GM23338 (cell line): ENCODE results near the gene MSANTD1. TPM values are rescaled to one million over a fixed set of nuclear protein-coding genes. Genes with fewer than 3 reads are reported as not detected.

Experiments
- ATAC-seq: fragments of 200-7000 bp; cut with Tn5 transposase; 3 replicates; pipeline ENCODE4 v1.9.1; 2020
- DNase-seq: peaks from one replicate; pipeline ENCODE4 v3.0.0-alpha.2; 2015; ENCODE audit warnings: low spot score
- H2AFZ ChIP-seq: fragments of 200-600 bp; sonication (generic); 2 replicates; pipeline ENCODE4 v1.8.0; 2016; ENCODE audit warnings: antibody characterized with exemption, mild to moderate bottlenecking, moderate library complexity
- H3F3A ChIP-seq: fragments of 200-600 bp; sonication (generic); replicated peaks from 2 replicates; pipeline ENCODE4 v1.8.0; 2017; ENCODE audit warnings: antibody characterized with exemption, mixed run types, low read depth
- H3K27ac ChIP-seq: fragments of 200-600 bp; sonication (generic); 2 replicates; pipeline ENCODE4 v1.6.1; 2016; ENCODE audit warnings: low read depth
- H3K27me3 ChIP-seq: fragments of 200-600 bp; sonication (generic); 2 replicates; pipeline ENCODE4 v1.8.0; 2016; ENCODE audit warnings: mild to moderate bottlenecking, mixed run types, moderate library complexity; ENCODE audit not compliant: insufficient read depth
- H3K36me3 ChIP-seq: fragments of 200-600 bp; sonication (generic); 2 replicates; pipeline ENCODE4 v1.8.0; 2016; ENCODE audit warnings: mild to moderate bottlenecking; ENCODE audit not compliant: insufficient read depth
- H3K4me1 ChIP-seq: fragments of 200-600 bp; sonication (generic); 2 replicates; pipeline ENCODE4 v1.8.0; 2016; ENCODE audit warnings: mild to moderate bottlenecking, moderate library complexity; ENCODE audit not compliant: insufficient read depth
- H3K4me2 ChIP-seq: fragments of 200-600 bp; sonication (generic); 2 replicates; pipeline ENCODE4 v1.7.1; 2017; ENCODE audit warnings: mixed run types
- H3K4me3 ChIP-seq: fragments of 200-600 bp; sonication (generic); 2 replicates; pipeline ENCODE4 v1.6.1; 2016; ENCODE audit warnings: mixed run types
- H3K79me2 ChIP-seq: fragments of 200-600 bp; sonication (generic); replicated peaks from 2 replicates; pipeline ENCODE4 v1.8.0; 2017; ENCODE audit warnings: mild to moderate bottlenecking; ENCODE audit not compliant: insufficient read depth
- H3K9me2 ChIP-seq: fragments of 200-600 bp; sonication (generic); 2 replicates; pipeline ENCODE4 v1.8.0; 2017; ENCODE audit not compliant: insufficient read depth
- H4K20me1 ChIP-seq: fragments of 200-600 bp; sonication (generic); replicated peaks from 2 replicates; pipeline ENCODE4 v1.8.0; 2017; ENCODE audit warnings: mild to moderate bottlenecking; ENCODE audit not compliant: insufficient read depth
- H3K27ac Mint-ChIP-seq: 2 replicates; pipeline ENCODE4 v1.8.0; 2020; ENCODE audit warnings: inconsistent platforms, mild to moderate bottlenecking, moderate library complexity, mixed read lengths
- H3K27me3 Mint-ChIP-seq: 3 replicates; pipeline ENCODE4 v1.8.0; 2022; ENCODE audit warnings: low read depth, mild to moderate bottlenecking, moderate library complexity, mixed read lengths, inconsistent platforms; ENCODE audit not compliant: insufficient read depth, poor library complexity
- H3K36me3 Mint-ChIP-seq: 3 replicates; pipeline ENCODE4 v1.8.0; 2021; ENCODE audit warnings: low read depth, mild to moderate bottlenecking, inconsistent platforms, moderate library complexity, mixed read lengths
- H3K4me1 Mint-ChIP-seq: 3 replicates; pipeline ENCODE4 v1.8.0; 2020; ENCODE audit warnings: mild to moderate bottlenecking, inconsistent platforms, mixed read lengths
- H3K4me3 Mint-ChIP-seq: 3 replicates; pipeline ENCODE4 v1.8.0; 2021; ENCODE audit warnings: moderate library complexity, mild to moderate bottlenecking, inconsistent platforms, mixed read lengths
- H3K9me3 Mint-ChIP-seq: 3 replicates; pipeline ENCODE4 v1.8.0; 2020; ENCODE audit warnings: moderate library complexity, mild to moderate bottlenecking, inconsistent platforms, mixed read lengths
- EZH2 ChIP-seq: fragments of 200-600 bp; sonication (generic); IDR thresholded peaks from one replicate; pipeline ENCODE4 v1.8.0; 2017; ENCODE audit warnings: antibody characterized with exemption, mild to moderate bottlenecking, low read depth; ENCODE audit not compliant: unreplicated experiment
- EZH2phosphoT487 ChIP-seq: fragments of 200-600 bp; sonication (generic); IDR thresholded peaks from one replicate; pipeline ENCODE4 v1.8.1; 2018; ENCODE audit warnings: antibody characterized with exemption; ENCODE audit not compliant: unreplicated experiment
- JUNB ChIP-seq: IDR thresholded peaks from one replicate; pipeline ENCODE4 v1.6.1; 2016; ENCODE audit warnings: antibody characterized with exemption; ENCODE audit not compliant: unreplicated experiment
- NANOG ChIP-seq: IDR thresholded peaks from 2 replicates; pipeline ENCODE4 v1.6.1; 2016; ENCODE audit warnings: antibody characterized with exemption, borderline replicate concordance
- STAT1 ChIP-seq: IDR thresholded peaks from one replicate; pipeline ENCODE4 v1.6.1; 2016; ENCODE audit warnings: antibody characterized with exemption; ENCODE audit not compliant: unreplicated experiment
- ZNF462 ChIP-seq: fragments of 250-450 bp; sonication (Bioruptor Pico); IDR thresholded peaks from 2 replicates; pipeline ENCODE4 v1.5.0; 2020; ENCODE audit warnings: mild to moderate bottlenecking, moderate library complexity
- polyA plus RNA-seq: library from polyadenylated mRNA; unstranded; fragments of >200 nt; fragmentation: Nextera tagmentation; extraction: Ambion mirVana; gene quantifications from 2 replicates; pipeline ENCODE4 v1.2.1, GENCODE V29; 2016
- total RNA-seq: library from RNA; depleted of rRNA; stranded (reverse); fragments of >200 nt; shearing (Covaris generic); gene quantifications from 2 replicates; pipeline ENCODE4 v1.2.3, GENCODE V29; 2014
- TF ChIP-seq, protein P1 (sequence below), 2 experiments: fragments of 200-600 bp in 1 of 2; sonication (generic) in 1 of 2; conservative IDR thresholded peaks; 2 replicates each; pipeline versions ENCODE4 v1.5.1 to v1.6.1; 2016 to 2017; ENCODE audit warnings: antibody characterized with exemption in 2 of 2, low read depth in 2 of 2, mild to moderate bottlenecking in 2 of 2, moderate library complexity in 1 of 2
- TF ChIP-seq, protein P2 (sequence below): IDR thresholded peaks from one replicate; pipeline ENCODE4 v1.6.1; 2018; ENCODE audit warnings: antibody characterized with exemption; ENCODE audit not compliant: unreplicated experiment

MSANTD1 gene
- total and polyA plus RNA-seq, 2 experiments from 2014 or later = 0.29 to 1.0 TPM

DNA sequence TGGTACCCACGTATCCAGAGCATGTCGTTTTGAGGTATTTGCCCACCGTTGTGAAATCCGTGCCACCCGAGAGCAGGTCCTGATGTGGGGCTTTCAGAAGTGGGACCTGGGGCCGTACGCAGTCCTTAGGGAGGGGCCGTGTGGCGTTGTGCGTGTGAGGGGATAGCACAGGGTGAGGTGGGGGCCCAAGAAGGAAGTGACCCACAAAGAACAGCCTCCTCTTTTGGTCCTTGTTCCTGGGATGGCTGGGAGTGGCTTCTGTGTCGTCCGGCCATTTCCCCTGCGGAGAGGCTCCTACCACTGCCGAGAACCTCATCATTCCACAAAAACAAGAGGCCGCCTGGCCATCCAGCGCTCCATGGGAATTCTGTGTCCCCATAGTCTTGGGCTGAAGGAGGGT, 17.0 kb upstream of the MSANTD1 start (continued):
- no peak for TF ChIP-seq JUNB
- TF ChIP-seq EZH2phosphoT487 = no peak
- no peak for TF ChIP-seq STAT1
- no peak for TF ChIP-seq NANOG
- TF ChIP-seq, protein P1, sequence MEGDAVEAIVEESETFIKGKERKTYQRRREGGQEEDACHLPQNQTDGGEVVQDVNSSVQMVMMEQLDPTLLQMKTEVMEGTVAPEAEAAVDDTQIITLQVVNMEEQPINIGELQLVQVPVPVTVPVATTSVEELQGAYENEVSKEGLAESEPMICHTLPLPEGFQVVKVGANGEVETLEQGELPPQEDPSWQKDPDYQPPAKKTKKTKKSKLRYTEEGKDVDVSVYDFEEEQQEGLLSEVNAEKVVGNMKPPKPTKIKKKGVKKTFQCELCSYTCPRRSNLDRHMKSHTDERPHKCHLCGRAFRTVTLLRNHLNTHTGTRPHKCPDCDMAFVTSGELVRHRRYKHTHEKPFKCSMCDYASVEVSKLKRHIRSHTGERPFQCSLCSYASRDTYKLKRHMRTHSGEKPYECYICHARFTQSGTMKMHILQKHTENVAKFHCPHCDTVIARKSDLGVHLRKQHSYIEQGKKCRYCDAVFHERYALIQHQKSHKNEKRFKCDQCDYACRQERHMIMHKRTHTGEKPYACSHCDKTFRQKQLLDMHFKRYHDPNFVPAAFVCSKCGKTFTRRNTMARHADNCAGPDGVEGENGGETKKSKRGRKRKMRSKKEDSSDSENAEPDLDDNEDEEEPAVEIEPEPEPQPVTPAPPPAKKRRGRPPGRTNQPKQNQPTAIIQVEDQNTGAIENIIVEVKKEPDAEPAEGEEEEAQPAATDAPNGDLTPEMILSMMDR (conservative IDR thresholded peaks at IDR 0.05; ENCODE audit: low read depth in 2 of 2) = no peak

DNA sequence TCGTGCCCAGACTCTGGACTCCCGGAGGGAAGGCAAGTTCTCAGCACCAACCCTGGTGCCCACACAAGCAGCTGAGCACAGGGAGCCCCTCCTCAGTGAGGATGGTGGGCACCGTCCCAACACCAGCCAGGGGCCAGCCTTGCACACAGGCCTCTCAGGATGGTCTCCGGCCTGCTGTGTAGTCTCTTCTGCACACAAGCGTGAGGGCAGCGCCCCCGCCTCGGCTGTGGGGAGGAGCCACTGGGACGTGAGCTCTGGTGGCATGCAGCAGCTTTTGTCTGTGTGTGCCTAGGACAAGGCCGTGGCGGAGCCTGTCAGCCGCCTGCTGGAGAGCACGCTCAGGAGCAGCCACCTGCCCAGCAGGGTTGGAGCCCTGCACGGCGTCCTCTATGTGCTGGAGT, 16.1 kb upstream of the MSANTD1 start:
- Mint-ChIP-seq H3K9me3 (peaks cover 4% of the 10 kb centered on the region; the same call in 2 of the 3 replicates), H3K27ac (no peak overlapping the region)
- H3K36me3 ChIP-seq = peaks cover 16% of the 10 kb centered on the region

More for the DNA sequence above, 16.1 kb upstream of the MSANTD1 start:
- no peak for DNase-seq
- Histone ChIP-seq H3K27ac (no peak overlapping the region), H2AFZ (no peak overlapping the region), H3K4me2 (no peak overlapping the region), H3K79me2 (no peaks in the 10 kb centered on the region), H4K20me1 (peaks cover 14% of the 10 kb centered on the region), H3K4me3 (no peak overlapping the region), H3F3A (0 out of 2 replicates have a peak, but pooled peaks cover 4% of the 10 kb centered on the region), H3K4me1 (peaks cover 8% of the 10 kb centered on the region), H3K9me2 (no peaks in the 10 kb centered on the region), H3K27me3 (no peaks in the 10 kb centered on the region)
- no peak for ATAC-seq
- Mint-ChIP-seq H3K27me3 (peaks cover 17% of the 10 kb centered on the region), H3K36me3 (peaks cover 75% of the 10 kb centered on the region), H3K4me1 (peaks cover 9% of the 10 kb centered on the region), H3K4me3 (no peak overlapping the region)
- TF ChIP-seq, protein P1 (conservative IDR thresholded peaks at IDR 0.05; ENCODE audit: low read depth in 2 of 2) = no peak
- TF ChIP-seq ZNF462 (CRISPR knock-in tag) (no peak), EZH2 (no peak), NANOG (no peak)
- TF ChIP-seq, protein P2, sequence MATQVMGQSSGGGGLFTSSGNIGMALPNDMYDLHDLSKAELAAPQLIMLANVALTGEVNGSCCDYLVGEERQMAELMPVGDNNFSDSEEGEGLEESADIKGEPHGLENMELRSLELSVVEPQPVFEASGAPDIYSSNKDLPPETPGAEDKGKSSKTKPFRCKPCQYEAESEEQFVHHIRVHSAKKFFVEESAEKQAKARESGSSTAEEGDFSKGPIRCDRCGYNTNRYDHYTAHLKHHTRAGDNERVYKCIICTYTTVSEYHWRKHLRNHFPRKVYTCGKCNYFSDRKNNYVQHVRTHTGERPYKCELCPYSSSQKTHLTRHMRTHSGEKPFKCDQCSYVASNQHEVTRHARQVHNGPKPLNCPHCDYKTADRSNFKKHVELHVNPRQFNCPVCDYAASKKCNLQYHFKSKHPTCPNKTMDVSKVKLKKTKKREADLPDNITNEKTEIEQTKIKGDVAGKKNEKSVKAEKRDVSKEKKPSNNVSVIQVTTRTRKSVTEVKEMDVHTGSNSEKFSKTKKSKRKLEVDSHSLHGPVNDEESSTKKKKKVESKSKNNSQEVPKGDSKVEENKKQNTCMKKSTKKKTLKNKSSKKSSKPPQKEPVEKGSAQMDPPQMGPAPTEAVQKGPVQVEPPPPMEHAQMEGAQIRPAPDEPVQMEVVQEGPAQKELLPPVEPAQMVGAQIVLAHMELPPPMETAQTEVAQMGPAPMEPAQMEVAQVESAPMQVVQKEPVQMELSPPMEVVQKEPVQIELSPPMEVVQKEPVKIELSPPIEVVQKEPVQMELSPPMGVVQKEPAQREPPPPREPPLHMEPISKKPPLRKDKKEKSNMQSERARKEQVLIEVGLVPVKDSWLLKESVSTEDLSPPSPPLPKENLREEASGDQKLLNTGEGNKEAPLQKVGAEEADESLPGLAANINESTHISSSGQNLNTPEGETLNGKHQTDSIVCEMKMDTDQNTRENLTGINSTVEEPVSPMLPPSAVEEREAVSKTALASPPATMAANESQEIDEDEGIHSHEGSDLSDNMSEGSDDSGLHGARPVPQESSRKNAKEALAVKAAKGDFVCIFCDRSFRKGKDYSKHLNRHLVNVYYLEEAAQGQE = no peak
